ENCODE measurements around the gene GEMIN5. TPM values are rescaled to one million over a fixed set of nuclear protein-coding genes. Genes with fewer than 3 reads are reported as not detected.
"Not testable (repeated sequence)": the region's sequence is repeated elsewhere in the genome, so short reads cannot be mapped to it uniquely, and the experiment has no call there.

Gene GEMIN5
- total RNA-seq, 1 donor from 2014 or later, result 13.7 TPM

DNA sequence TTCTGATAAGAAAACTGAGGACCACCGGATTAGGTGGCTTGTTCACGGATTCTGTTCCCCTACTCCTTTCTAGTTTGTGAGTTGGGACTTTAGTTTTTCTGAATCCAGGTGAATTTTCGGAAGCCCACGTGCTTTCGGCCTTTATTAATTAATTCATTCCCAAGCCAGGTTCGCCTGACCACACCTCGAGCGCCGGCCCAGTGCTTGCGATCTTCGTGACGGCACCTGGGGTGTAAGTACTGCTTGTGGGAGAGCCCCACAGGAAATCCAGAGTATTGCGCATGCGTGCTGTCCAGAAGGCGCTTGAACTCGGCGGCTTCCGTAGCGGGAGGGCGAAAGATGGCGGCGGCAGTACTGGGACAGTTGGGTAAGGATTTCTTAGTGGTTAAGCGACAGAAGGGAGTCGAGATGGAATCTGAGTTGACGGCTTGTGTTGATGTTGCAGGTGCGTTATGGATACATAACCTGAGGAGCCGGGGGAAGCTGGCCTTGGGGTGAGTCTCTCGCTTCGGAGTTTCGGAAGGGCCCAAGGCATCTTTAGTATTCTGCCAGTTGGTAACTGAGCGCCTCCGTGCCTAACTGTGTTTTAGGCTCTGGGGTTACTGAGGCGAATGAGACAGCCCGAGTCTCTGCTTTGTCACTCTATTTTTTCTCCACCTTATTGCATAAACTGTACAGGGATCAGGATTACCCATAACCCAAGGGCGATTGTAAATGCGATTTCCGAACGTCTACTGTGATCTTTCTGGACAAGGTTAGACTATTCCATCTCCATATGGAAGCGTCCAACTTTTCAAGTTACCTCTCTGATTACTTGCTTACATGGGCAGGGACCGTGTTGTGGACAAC is 3.0 kb upstream of the GEMIN5 start, which contains the start of gene MRPL22:
TSS of gene MRPL22 (plus strand) at position 302 of the 849 bp plus-strand sequence. CDS start at position 340, 38 bp downstream.
- peak; percentile 77 for DNase-seq (ENCODE audit: extremely low read depth, low read depth, low spot score)

GRCh38 chr5:154940375-154940771 is 2.4 kb upstream of the GEMIN5 start:
- no peak for DNase-seq (ENCODE audit: extremely low read depth, low read depth, low spot score)

GRCh38 chr5:154939387-154939786 is 1.4 kb upstream of the GEMIN5 start:
- not testable (repeated sequence) for DNase-seq (ENCODE audit: extremely low read depth, low read depth, low spot score)

GRCh38 chr5:154937186-154937717 is 759 bp downstream of the GEMIN5 start:
- DNase-seq (ENCODE audit: extremely low read depth, low read depth, low spot score), result no peak

DNA sequence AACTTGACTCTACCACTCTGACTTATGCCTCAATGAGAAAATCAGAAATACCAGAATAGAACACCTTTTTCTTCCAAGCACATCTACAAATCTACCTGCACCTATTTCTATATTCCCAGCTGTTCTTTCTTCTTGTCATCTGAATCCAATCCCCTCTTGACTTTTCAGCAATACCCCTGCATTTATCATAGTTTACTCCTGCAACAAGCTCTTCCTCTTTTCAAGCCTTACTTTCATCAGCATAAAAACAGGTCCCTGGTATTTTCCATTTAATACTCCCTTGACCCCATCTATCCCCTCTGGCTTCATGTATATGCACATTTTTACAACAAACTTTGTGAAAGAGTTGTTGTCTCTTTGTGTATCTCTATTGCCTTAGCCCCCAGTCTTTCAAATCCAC is 3.1 kb downstream of the GEMIN5 start:
- no peak for DNase-seq (ENCODE audit: extremely low read depth, low read depth, low spot score)

GRCh38 chr5:154933537-154933936 is 4.5 kb downstream of the GEMIN5 start:
- no peak for DNase-seq (ENCODE audit: extremely low read depth, low read depth, low spot score)

DNA sequence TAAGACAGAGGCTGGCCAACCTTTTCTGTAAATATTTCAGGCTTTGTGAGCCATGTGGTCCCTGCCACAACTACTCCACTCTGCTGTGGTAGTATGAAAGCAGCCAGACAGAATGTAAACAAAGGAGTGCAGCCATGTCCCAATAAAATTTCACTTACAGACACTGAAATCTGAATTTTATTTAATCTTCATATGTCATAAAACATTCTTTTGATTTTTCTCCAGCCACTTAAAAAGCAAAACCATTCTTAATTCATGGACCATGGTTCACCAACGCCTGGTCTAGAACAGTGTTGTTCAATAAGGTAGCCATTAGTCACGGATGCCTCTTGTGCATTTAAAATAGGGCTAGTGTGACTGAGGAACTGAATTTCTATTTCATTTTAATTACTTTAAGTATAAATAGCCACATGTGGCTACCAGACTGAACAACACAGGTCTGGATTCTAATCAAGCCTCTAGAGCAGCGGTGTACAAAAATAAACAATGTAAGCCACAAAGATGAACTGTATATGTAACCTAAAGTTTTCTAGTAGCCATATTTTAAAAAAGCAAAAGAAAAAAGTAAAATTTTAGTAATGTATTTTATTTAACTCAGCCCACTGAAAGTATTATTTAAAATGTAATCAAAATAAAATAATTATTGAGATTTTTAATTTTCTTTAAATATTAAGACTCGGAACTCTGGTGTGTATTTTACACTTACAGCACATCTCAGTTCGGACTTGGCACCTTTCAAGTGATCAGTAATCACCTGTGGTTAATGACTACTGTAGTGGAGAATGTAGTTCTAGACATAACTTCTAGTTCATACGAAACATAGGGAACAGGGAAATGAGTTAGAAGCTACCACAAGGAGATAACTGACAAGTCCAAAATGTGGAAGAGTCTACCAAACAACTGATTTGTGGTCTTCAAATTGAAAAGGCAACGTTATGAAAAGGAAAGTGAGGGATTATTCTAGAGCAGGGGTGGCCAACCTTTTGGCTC is 14.3 kb downstream of the GEMIN5 start:
- DNase-seq (ENCODE audit: extremely low read depth, low read depth, low spot score), result no peak

GRCh38 chr5:154917757-154918156 is 20.3 kb downstream of the GEMIN5 start:
- DNase-seq (ENCODE audit: extremely low read depth, low read depth, low spot score), result no peak

DNA sequence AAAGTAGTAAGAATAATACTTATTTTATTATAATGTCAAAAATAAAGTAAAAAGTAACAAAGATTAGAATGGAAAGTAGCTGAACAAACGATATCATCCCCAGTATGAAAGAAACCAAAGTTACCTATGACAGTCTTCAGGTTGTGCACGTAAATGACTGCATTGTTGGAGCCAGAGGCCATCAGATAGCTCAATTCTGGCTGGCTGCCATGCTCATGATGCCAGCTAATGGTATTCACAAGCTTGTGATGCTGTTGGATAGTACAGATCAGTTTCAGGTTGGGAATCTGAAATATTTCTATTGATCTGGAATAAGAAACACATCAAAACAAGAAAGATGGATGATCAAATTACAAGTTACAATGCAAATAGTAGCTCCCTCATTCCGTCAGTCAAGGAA is 21.1 kb downstream of the GEMIN5 start:
- no peak for DNase-seq (ENCODE audit: extremely low read depth, low read depth, low spot score)

GRCh38 chr5:154905601-154906000 is 32.4 kb downstream of the GEMIN5 start:
- not testable (repeated sequence) for DNase-seq (ENCODE audit: extremely low read depth, low read depth, low spot score)

GRCh38 chr5:154901913-154902312 is 36.1 kb downstream of the GEMIN5 start:
- no peak for DNase-seq (ENCODE audit: extremely low read depth, low read depth, low spot score)

- DNase-seq (ENCODE audit: extremely low read depth, low read depth, low spot score), result no peak
Observed at GRCh38 chr5:154901276-154901675, 36.7 kb downstream of the GEMIN5 start.

DNA sequence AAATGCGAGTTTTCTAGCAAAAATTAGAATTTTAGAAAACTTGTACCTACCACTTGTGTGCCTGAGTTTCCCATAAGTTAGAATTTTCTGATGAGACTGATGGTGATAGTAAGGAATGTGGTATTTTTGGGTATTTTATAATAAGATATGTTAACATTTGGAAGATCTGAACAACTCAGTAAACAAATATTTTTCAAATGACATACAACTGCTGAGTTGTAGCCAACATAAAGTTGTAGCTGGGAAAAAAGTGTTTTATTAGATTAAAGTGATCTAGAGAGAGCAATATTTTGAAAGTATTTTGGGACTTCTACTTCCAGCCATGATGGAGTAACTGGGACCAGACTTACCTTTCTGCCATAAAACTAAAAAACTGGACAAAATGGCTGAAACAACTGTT is 37.9 kb downstream of the GEMIN5 start:
- DNase-seq (ENCODE audit: extremely low read depth, low read depth, low spot score), result no peak

DNA sequence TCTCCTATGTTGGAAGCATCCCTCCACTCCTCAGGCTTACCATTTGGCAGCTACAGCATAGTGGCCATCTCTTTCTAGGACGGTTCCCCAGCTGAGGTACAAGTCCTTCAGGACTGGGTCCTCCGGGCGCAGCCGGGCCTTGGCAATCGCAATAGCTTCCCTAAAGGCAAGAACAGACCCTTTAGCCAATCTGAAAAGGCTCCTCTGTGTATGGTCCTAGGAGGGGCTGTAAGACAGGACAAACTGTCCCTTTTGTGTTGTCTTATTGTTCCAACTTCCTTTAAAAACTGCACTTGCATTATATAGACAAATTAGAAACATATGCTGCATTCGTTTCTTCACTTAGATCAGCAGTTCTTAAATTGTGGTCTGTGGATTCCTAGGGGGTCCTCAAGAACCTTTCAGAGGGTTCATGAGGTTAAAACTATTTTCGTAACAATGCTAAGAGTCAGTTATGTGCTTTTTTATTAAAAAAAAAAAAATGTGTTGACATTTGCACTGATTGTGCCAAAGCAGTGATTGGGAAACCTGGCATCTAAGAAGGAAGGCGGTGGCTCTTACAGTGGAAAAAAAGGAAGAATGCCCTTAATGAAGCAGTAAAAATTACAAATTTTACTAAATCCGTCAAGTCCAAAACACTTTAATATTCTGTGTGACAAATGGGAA is 38.7 kb downstream of the GEMIN5 start:
- no peak for DNase-seq (ENCODE audit: extremely low read depth, low read depth, low spot score)

DNA sequence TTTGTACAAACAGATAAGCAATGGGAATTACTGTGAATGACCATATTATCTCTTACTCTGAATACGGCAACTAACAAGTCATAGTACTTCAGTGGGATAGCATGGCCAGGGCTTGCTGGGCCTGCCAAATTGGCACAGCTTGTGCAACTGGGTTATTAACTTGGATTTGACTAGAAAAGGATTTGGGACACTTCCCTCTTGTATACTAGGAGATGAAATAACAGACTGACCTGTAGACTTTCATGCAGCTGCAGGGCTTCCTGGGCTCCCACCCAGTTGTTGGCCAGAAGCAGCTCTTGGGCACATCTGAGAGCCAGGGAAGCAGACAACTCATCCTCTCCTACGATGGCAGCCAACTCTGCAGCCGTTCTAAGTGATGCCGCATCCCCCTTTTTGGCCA is 39.8 kb downstream of the GEMIN5 start:
- no peak for DNase-seq (ENCODE audit: extremely low read depth, low read depth, low spot score)

- no peak for DNase-seq (ENCODE audit: extremely low read depth, low read depth, low spot score)
Observed at GRCh38 chr5:154896562-154897165, 41.3 kb downstream of the GEMIN5 start.

- DNase-seq (ENCODE audit: extremely low read depth, low read depth, low spot score), result no peak
Observed at GRCh38 chr5:154895606-154896561, 42.1 kb downstream of the GEMIN5 start.

DNA sequence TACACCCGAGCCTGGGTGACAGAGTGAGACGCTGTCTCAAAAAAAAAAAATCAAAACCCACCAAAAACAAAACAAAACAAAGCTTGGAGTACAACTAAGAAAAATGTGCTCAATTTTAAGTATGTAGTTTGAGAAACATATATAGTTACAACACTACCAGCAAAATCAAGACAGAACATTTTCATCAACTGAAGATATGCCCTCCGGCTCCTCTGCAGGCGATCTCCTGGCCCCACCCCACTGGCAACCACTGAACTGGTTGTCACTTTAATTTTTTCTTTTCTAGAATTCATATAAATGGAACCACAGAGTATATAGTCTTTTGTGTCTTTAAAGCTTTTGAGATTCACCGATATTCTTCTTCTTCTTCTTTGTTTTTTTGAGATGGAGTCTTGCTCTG is 44.6 kb downstream of the GEMIN5 start:
- DNase-seq (ENCODE audit: extremely low read depth, low read depth, low spot score), result no peak

DNA sequence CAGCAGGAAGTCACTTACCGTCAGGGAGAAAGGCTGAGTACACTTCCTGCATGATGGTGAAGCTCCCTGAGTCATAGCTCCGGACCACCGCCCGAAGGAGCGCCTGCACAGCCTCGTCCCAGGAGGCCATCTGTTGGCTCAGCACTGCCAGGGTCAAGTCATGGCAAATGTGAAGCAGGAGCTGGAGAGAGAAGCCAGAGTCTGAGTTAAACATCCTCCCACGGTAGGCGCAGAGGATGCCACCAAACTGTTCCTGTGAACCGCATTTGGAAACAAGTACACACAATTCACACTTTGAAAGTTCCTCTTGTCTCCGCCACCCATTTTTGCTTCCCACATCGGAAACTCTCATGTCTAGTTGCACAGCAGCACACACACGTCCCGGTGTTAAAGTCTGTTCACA is 45.6 kb downstream of the GEMIN5 start:
- no peak for DNase-seq (ENCODE audit: extremely low read depth, low read depth, low spot score)

All from glomerular endothelial cell (primary cell).